HepG2 (cell line): ENCODE measurements around the gene FGF19. TPM values are rescaled to one million over a fixed set of nuclear protein-coding genes. Genes with fewer than 3 reads are reported as not detected.

Experiments used
- AGO1 ChIP-seq: fragments of 200-400 bp; formaldehyde crosslinking; IDR thresholded peaks from 2 replicates; pipeline ENCODE4 v1.6.1; 2017; ENCODE audit warnings: mild to moderate bottlenecking, low read depth, low read length, moderate library complexity; ENCODE audit not compliant: poor library complexity, severe bottlenecking
- ARID2 ChIP-seq: sonication (generic); formaldehyde crosslinking; IDR thresholded peaks from 2 replicates; pipeline ENCODE4 v1.8.1; 2022; ENCODE audit warnings: mild to moderate bottlenecking, missing genetic modification reagents, borderline replicate concordance
- ARNT2 ChIP-seq: sonication (generic); formaldehyde crosslinking; IDR thresholded peaks from 2 replicates; pipeline ENCODE4 v1.8.0; 2022; ENCODE audit warnings: mild to moderate bottlenecking, low read depth, missing genetic modification reagents, moderate library complexity
- CENPT ChIP-seq: sonication (generic); formaldehyde crosslinking; IDR thresholded peaks from 2 replicates; pipeline ENCODE4 v1.8.0; 2022; ENCODE audit warnings: low read depth, mild to moderate bottlenecking, moderate library complexity, missing genetic modification reagents
- EP300 ChIP-seq, 3 experiments: sonication (generic) in 1 of 3; formaldehyde crosslinking in 1 of 3; IDR thresholded peaks; 2 replicates each; pipeline versions ENCODE4 v1.5.1 to v1.6.1; 2011 to 2020; ENCODE audit warnings: low read depth in 2 of 3, low read length in 2 of 3, borderline replicate concordance in 1 of 3, improper control_type of control experiment in 1 of 3, mild to moderate bottlenecking in 1 of 3, missing genetic modification reagents in 1 of 3, moderate library complexity in 1 of 3
- FOXA1 ChIP-seq, 2 experiments: fragments of 450-650 bp in 1 of 2; sonication (generic) in 1 of 2; formaldehyde crosslinking in 1 of 2; IDR thresholded peaks; 2 replicates each; pipeline versions ENCODE4 v1.4.0 to v1.6.1; 2016 to 2020; ENCODE audit warnings: missing genetic modification reagents in 1 of 2
- FOXA3 ChIP-seq: IDR thresholded peaks from 2 replicates; pipeline ENCODE4 v1.6.1; 2016; ENCODE audit warnings: missing genetic modification reagents, missing compliant biosample characterization
- FOXM1 ChIP-seq: sonication (generic); formaldehyde crosslinking; IDR thresholded peaks from 2 replicates; pipeline ENCODE4 v1.5.0; 2020; ENCODE audit warnings: missing genetic modification reagents
- JUN ChIP-seq: sonication (generic); formaldehyde crosslinking; IDR thresholded peaks from 2 replicates; pipeline ENCODE4 v1.4.0; 2020; ENCODE audit warnings: mild to moderate bottlenecking, missing genetic modification reagents
- KDM6A ChIP-seq: IDR thresholded peaks from 2 replicates; pipeline ENCODE4 v1.6.1; 2016; ENCODE audit warnings: low read depth
- MED1 ChIP-seq: sonication (generic); formaldehyde crosslinking; IDR thresholded peaks from 2 replicates; pipeline ENCODE4 v1.4.0; 2020; ENCODE audit warnings: missing genetic modification reagents
- PAF1 ChIP-seq: IDR thresholded peaks from 2 replicates; pipeline ENCODE4 v1.6.1; 2016; ENCODE audit warnings: missing genetic modification reagents, missing compliant biosample characterization
- PRDM15 ChIP-seq: sonication (generic); formaldehyde crosslinking; IDR thresholded peaks from 2 replicates; pipeline ENCODE4 v1.4.0; 2020; ENCODE audit warnings: missing genetic modification reagents
- SOX5 ChIP-seq: IDR thresholded peaks from 2 replicates; pipeline ENCODE4 v1.6.1; 2016; ENCODE audit warnings: borderline replicate concordance
- SP5 ChIP-seq: IDR thresholded peaks from 2 replicates; pipeline ENCODE4 v1.6.1; 2016; ENCODE audit warnings: low read depth, borderline replicate concordance
- SRSF9 ChIP-seq: fragments of 200-400 bp; formaldehyde crosslinking; IDR thresholded peaks from 2 replicates; pipeline ENCODE4 v1.6.1; 2018; ENCODE audit warnings: borderline replicate concordance, mild to moderate bottlenecking, low read depth, low read length; ENCODE audit not compliant: insufficient read depth, poor library complexity, severe bottlenecking
- U2AF2 ChIP-seq: fragments of 200-400 bp; formaldehyde crosslinking; IDR thresholded peaks from 2 replicates; pipeline ENCODE4 v1.6.1; 2017; ENCODE audit warnings: low read depth, mild to moderate bottlenecking, low read length
- ZFP90 ChIP-seq: sonication (generic); formaldehyde crosslinking; IDR thresholded peaks from 2 replicates; pipeline ENCODE4 v1.8.0; 2022; ENCODE audit warnings: missing genetic modification reagents, mild to moderate bottlenecking, inconsistent platforms, borderline replicate concordance
- ZNF296 ChIP-seq: sonication (generic); formaldehyde crosslinking; conservative IDR thresholded peaks from 2 replicates; pipeline ENCODE4 v1.5.0; 2020; ENCODE audit warnings: mild to moderate bottlenecking, missing genetic modification reagents
- ZNF430 ChIP-seq: sonication (generic); formaldehyde crosslinking; IDR thresholded peaks from 2 replicates; pipeline ENCODE4 v1.9.0; 2021; ENCODE audit warnings: mild to moderate bottlenecking, missing genetic modification reagents
- ZNF496 ChIP-seq: sonication (generic); formaldehyde crosslinking; IDR thresholded peaks from 2 replicates; pipeline ENCODE4 v1.8.1; 2023; ENCODE audit warnings: mild to moderate bottlenecking, moderate library complexity, missing genetic modification reagents; ENCODE audit not compliant: insufficient replicate concordance
- ZNF557 ChIP-seq: sonication (generic); formaldehyde crosslinking; IDR thresholded peaks from 2 replicates; pipeline ENCODE4 v1.4.0; 2020; ENCODE audit warnings: missing genetic modification reagents
- polyA plus RNA-seq, 8 experiments: library from polyadenylated mRNA; depleted of rRNA in 3 of 8; stranded (reverse) in 7 of 8; unstranded in 1 of 8; fragments of >200 nt; fragmentation: Illumina TruSeq in 4 of 8; extraction: Trizol in 4 of 8; gene quantifications; 2 replicates each; pipeline versions ENCODE4 v1.2.1 to v1.2.3, GENCODE V29; 2011 to 2016; ENCODE audit warnings: low read depth in 4 of 8, missing spikeins in 1 of 8, mixed read lengths in 1 of 8; ENCODE audit not compliant: insufficient read depth in 1 of 8
- total RNA-seq, 5 experiments: library from RNA; depleted of rRNA; stranded (reverse); fragments of >200 nt; fragmentation: Illumina TruSeq; extraction: Trizol; gene quantifications; 2 replicates each; pipeline ENCODE4 v1.2.3, GENCODE V29; 2016; ENCODE audit warnings: low read depth in 1 of 5
- TF ChIP-seq, protein P1 (sequence below): sonication (generic); formaldehyde crosslinking; IDR thresholded peaks from 2 replicates; pipeline ENCODE4 v1.4.0; 2020; ENCODE audit warnings: mild to moderate bottlenecking, missing genetic modification reagents, borderline replicate concordance
- TF ChIP-seq, protein P2 (sequence below): sonication (generic); formaldehyde crosslinking; IDR thresholded peaks from 2 replicates; pipeline ENCODE4 v1.4.0; 2020; ENCODE audit warnings: missing genetic modification reagents
- TF ChIP-seq, protein P3 (sequence below): IDR thresholded peaks from 2 replicates; pipeline ENCODE4 v1.6.1; 2016; ENCODE audit warnings: mild to moderate bottlenecking, missing biosample characterization, missing genetic modification reagents

FGF19 gene
- total and polyA plus RNA-seq, 2 of the 13 experiments (the other 11 are each of a cell fraction or from before 2014, with no cell fraction given) = 0.07 TPM; not detected in 1

- TF ChIP-seq FOXA1 (IDR thresholded peaks at IDR 0.05) (no peak), FOXA1 (CRISPR knock-in tag; IDR thresholded peaks at IDR 0.05) (0 out of 2 replicates have a peak, but pooled peaks have one; percentile 19), PRDM15 (CRISPR knock-in tag) (no peak), SOX5 (peak; percentile 84), FOXM1 (CRISPR knock-in tag) (no peak), PAF1 (CRISPR knock-in tag) (no peak), ARID2 (CRISPR knock-in tag) (no peak), FOXA3 (peak; percentile 24; the same call in 1 of the 2 replicates), ZNF296 (CRISPR knock-in tag) (no peak), ZFP90 (no peak), AGO1 (no peak), ARNT2 (CRISPR knock-in tag) (no peak), ZNF557 (CRISPR knock-in tag) (no peak), ZNF496 (CRISPR knock-in tag) (no peak), EP300 (IDR thresholded peaks at IDR 0.05; ENCODE audit: low read depth in 2 of 2, low read length in 2 of 2) (peak in 1 of 2 experiments; percentile 72; a peak in 2 of 4 replicates), EP300 (CRISPR knock-in tag; IDR thresholded peaks at IDR 0.05; ENCODE audit: borderline replicate concordance) (no peak), JUN (CRISPR knock-in tag) (no peak), U2AF2 (no peak), SRSF9 (no peak), SP5 (CRISPR knock-in tag) (peak; percentile 72; the same call in 1 of the 2 replicates), CENPT (no peak), ZNF430 (CRISPR knock-in tag) (no peak), KDM6A (CRISPR knock-in tag) (peak; percentile 67; the same call in 1 of the 2 replicates), MED1 (peak; percentile 83)
- TF ChIP-seq, protein P1, sequence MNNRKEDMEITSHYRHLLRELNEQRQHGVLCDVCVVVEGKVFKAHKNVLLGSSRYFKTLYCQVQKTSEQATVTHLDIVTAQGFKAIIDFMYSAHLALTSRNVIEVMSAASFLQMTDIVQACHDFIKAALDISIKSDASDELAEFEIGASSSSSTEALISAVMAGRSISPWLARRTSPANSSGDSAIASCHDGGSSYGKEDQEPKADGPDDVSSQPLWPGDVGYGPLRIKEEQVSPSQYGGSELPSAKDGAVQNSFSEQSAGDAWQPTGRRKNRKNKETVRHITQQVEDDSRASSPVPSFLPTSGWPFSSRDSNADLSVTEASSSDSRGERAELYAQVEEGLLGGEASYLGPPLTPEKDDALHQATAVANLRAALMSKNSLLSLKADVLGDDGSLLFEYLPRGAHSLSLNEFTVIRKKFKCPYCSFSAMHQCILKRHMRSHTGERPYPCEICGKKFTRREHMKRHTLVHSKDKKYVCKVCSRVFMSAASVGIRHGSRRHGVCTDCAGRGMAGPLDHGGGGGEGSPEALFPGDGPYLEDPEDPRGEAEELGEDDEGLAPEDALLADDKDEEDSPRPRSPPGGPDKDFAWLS = no peak
- TF ChIP-seq, protein P2, sequence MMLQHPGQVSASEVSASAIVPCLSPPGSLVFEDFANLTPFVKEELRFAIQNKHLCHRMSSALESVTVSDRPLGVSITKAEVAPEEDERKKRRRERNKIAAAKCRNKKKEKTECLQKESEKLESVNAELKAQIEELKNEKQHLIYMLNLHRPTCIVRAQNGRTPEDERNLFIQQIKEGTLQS (CRISPR knock-in tag) = no peak
- TF ChIP-seq, protein P3, sequence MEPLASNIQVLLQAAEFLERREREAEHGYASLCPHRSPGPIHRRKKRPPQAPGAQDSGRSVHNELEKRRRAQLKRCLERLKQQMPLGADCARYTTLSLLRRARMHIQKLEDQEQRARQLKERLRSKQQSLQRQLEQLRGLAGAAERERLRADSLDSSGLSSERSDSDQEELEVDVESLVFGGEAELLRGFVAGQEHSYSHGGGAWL (CRISPR knock-in tag) = peak; percentile 46; the same call in 1 of the 2 replicates
Observed at GRCh38 chr11:69702239-69702691, 1.6 kb downstream of the FGF19 start (continued).
